ENCODE results near the gene ZNF22.
A peak's percentile ranks its signal among the peaks of the same experiment; 100 is the strongest.

The ZNF22 gene

GRCh38 chr10:44978213-44978569, 22.5 kb upstream of the ZNF22 start:
- peak overlapping the region; percentile 83 for H3K4me3 Mint-ChIP-seq
- H3K9me3 Mint-ChIP-seq, result no peaks in the 10 kb centered on the region
- H3K4me1 Mint-ChIP-seq, result peaks cover 66% of the 10 kb centered on the region
- no peak for DNase-seq
- peak overlapping the region; percentile 94 for H3K27ac Mint-ChIP-seq
- no peaks in the 10 kb centered on the region for H3K36me3 Mint-ChIP-seq (ENCODE audit: low read depth)
- TF ChIP-seq CTCF (IDR thresholded peaks at IDR 0.05), result no peak
- no peaks in the 10 kb centered on the region for H3K27me3 Mint-ChIP-seq (ENCODE audit: low read depth, poor library complexity)

- DNase-seq, result peak; percentile 93
- H3K36me3 Mint-ChIP-seq (ENCODE audit: low read depth), result no peaks in the 10 kb centered on the region
- peak within 1 kb of the TSS; percentile 83 for H3K4me3 Mint-ChIP-seq
- peaks cover 66% of the 10 kb centered on the region for H3K4me1 Mint-ChIP-seq
- no peak for TF ChIP-seq CTCF (IDR thresholded peaks at IDR 0.05)
- no peaks in the 10 kb centered on the region for H3K9me3 Mint-ChIP-seq
- no peaks in the 10 kb centered on the region for H3K27me3 Mint-ChIP-seq (ENCODE audit: low read depth, poor library complexity)
- peak within 1 kb of the TSS; percentile 94 for H3K27ac Mint-ChIP-seq
These were observed 22.0 kb upstream of the ZNF22 start, which contains the start of gene DEPP1 for GRCh38 chr10:44978570-44979280. Gene DEPP1 (minus strand): TSS chr10:44978809. CDS start chr10:44978030, 779 bp downstream.

- H3K4me3 Mint-ChIP-seq, result peak overlapping the region; percentile 53
- DNase-seq, result no peak
- TF ChIP-seq CTCF (IDR thresholded peaks at IDR 0.05), result no peak
- no peaks in the 10 kb centered on the region for H3K36me3 Mint-ChIP-seq (ENCODE audit: low read depth)
- no peaks in the 10 kb centered on the region for H3K27me3 Mint-ChIP-seq (ENCODE audit: low read depth, poor library complexity)
- peaks cover 73% of the 10 kb centered on the region for H3K4me1 Mint-ChIP-seq
- peak overlapping the region; percentile 89 for H3K27ac Mint-ChIP-seq
- H3K9me3 Mint-ChIP-seq, result no peaks in the 10 kb centered on the region
These were observed 21.2 kb upstream of the ZNF22 start for GRCh38 chr10:44979281-44980191.

- Mint-ChIP-seq H3K27ac (no peak overlapping the region), H3K4me1 (peaks cover 82% of the 10 kb centered on the region)
- TF ChIP-seq CTCF (IDR thresholded peaks at IDR 0.05), result no peak
These were observed 20.2 kb upstream of the ZNF22 start for GRCh38 chr10:44980309-44981171.

GRCh38 chr10:44981172-44982113, 19.3 kb upstream of the ZNF22 start:
- Mint-ChIP-seq H3K4me3 (no peak overlapping the region), H3K27ac (no peak overlapping the region), H3K9me3 (no peaks in the 10 kb centered on the region), H3K36me3 (ENCODE audit: low read depth) (no peaks in the 10 kb centered on the region), H3K27me3 (ENCODE audit: low read depth, poor library complexity) (peaks cover 5% of the 10 kb centered on the region), H3K4me1 (peaks cover 74% of the 10 kb centered on the region)
- TF ChIP-seq CTCF (IDR thresholded peaks at IDR 0.05), result no peak
- DNase-seq, result no peak

More at GRCh38 chr10:44980309-44981171, 20.2 kb upstream of the ZNF22 start:
- no peaks in the 10 kb centered on the region for H3K27me3 Mint-ChIP-seq (ENCODE audit: low read depth, poor library complexity)
- DNase-seq, result no peak
- peak overlapping the region; percentile 31 for H3K4me3 Mint-ChIP-seq
- no peaks in the 10 kb centered on the region for H3K36me3 Mint-ChIP-seq (ENCODE audit: low read depth)
- no peaks in the 10 kb centered on the region for H3K9me3 Mint-ChIP-seq

Data from nephron progenitor cell (in vitro differentiated cells).